Measurements from ENCODE around the gene CEMP1. TPM values are rescaled to one million over a fixed set of nuclear protein-coding genes. Genes with fewer than 3 reads are reported as not detected.

Gene CEMP1
- total RNA-seq, 1 experiment from 2014 or later: not detected

- DNase-seq: no peak
- Histone ChIP-seq H3K4me3 (ENCODE audit: insufficient read depth, low read depth, low read length) (no peak overlapping the region), H3K27me3 (ENCODE audit: control insufficient read depth, insufficient read depth, low read length) (no peaks in the 10 kb centered on the region), H3K36me3 (replicated peaks; ENCODE audit: control insufficient read depth, insufficient read depth, low read length) (peaks cover 2% of the 10 kb centered on the region)
Observed at GRCh38 chr16:2493605-2494004, 37.6 kb downstream of the CEMP1 start.

GRCh38 chr16:2492292-2492691, 38.9 kb downstream of the CEMP1 start:
- no peaks in the 10 kb centered on the region for H3K27me3 ChIP-seq (ENCODE audit: control insufficient read depth, insufficient read depth, low read length)
- DNase-seq: no peak
- H3K4me3 ChIP-seq (ENCODE audit: insufficient read depth, low read depth, low read length): no peak overlapping the region
- no peaks in the 10 kb centered on the region; the same call in 1 of the 2 replicates for H3K36me3 ChIP-seq (replicated peaks; ENCODE audit: control insufficient read depth, insufficient read depth, low read length)

GRCh38 chr16:2490190-2491105, 40.8 kb downstream of the CEMP1 start:
- Histone ChIP-seq H3K27me3 (ENCODE audit: control insufficient read depth, insufficient read depth, low read length) (no peaks in the 10 kb centered on the region), H3K36me3 (replicated peaks; ENCODE audit: control insufficient read depth, insufficient read depth, low read length) (no peaks in the 10 kb centered on the region), H3K4me3 (ENCODE audit: insufficient read depth, low read depth, low read length) (no peak overlapping the region)
- no peak for DNase-seq

GRCh38 chr16:2489581-2489980, 41.6 kb downstream of the CEMP1 start:
- no peak for DNase-seq
- Histone ChIP-seq H3K4me3 (ENCODE audit: insufficient read depth, low read depth, low read length) (no peak overlapping the region), H3K36me3 (replicated peaks; ENCODE audit: control insufficient read depth, insufficient read depth, low read length) (no peaks in the 10 kb centered on the region), H3K27me3 (ENCODE audit: control insufficient read depth, insufficient read depth, low read length) (no peaks in the 10 kb centered on the region)

GRCh38 chr16:2487903-2488531, 43.2 kb downstream of the CEMP1 start:
- DNase-seq: no peak
- Histone ChIP-seq H3K36me3 (replicated peaks; ENCODE audit: control insufficient read depth, insufficient read depth, low read length) (no peaks in the 10 kb centered on the region), H3K4me3 (ENCODE audit: insufficient read depth, low read depth, low read length) (no peak overlapping the region), H3K27me3 (ENCODE audit: control insufficient read depth, insufficient read depth, low read length) (no peaks in the 10 kb centered on the region)

- DNase-seq: no peak
- Histone ChIP-seq H3K27me3 (ENCODE audit: control insufficient read depth, insufficient read depth, low read length) (no peaks in the 10 kb centered on the region), H3K36me3 (replicated peaks; ENCODE audit: control insufficient read depth, insufficient read depth, low read length) (no peaks in the 10 kb centered on the region), H3K4me3 (ENCODE audit: insufficient read depth, low read depth, low read length) (no peak overlapping the region)
Observed at GRCh38 chr16:2487517-2487842, 43.7 kb downstream of the CEMP1 start.

- peak; percentile 89 for DNase-seq
- no peaks in the 10 kb centered on the region for H3K27me3 ChIP-seq (ENCODE audit: control insufficient read depth, insufficient read depth, low read length)
- no peaks in the 10 kb centered on the region for H3K36me3 ChIP-seq (replicated peaks; ENCODE audit: control insufficient read depth, insufficient read depth, low read length)
- no peak overlapping the region for H3K4me3 ChIP-seq (ENCODE audit: insufficient read depth, low read depth, low read length)
Observed at GRCh38 chr16:2486645-2487516, 44.3 kb downstream of the CEMP1 start.

- Histone ChIP-seq H3K36me3 (replicated peaks; ENCODE audit: control insufficient read depth, insufficient read depth, low read length) (no peaks in the 10 kb centered on the region), H3K27me3 (ENCODE audit: control insufficient read depth, insufficient read depth, low read length) (no peaks in the 10 kb centered on the region), H3K4me3 (ENCODE audit: insufficient read depth, low read depth, low read length) (no peak overlapping the region)
- no peak for DNase-seq
Observed at GRCh38 chr16:2485811-2486507, 45.2 kb downstream of the CEMP1 start.

- Histone ChIP-seq H3K36me3 (replicated peaks; ENCODE audit: control insufficient read depth, insufficient read depth, low read length) (no peaks in the 10 kb centered on the region), H3K27me3 (ENCODE audit: control insufficient read depth, insufficient read depth, low read length) (no peaks in the 10 kb centered on the region), H3K4me3 (ENCODE audit: insufficient read depth, low read depth, low read length) (no peak overlapping the region)
- DNase-seq: no peak
Observed at GRCh38 chr16:2484898-2485508, 46.2 kb downstream of the CEMP1 start.

- Histone ChIP-seq H3K36me3 (replicated peaks; ENCODE audit: control insufficient read depth, insufficient read depth, low read length) (no peaks in the 10 kb centered on the region), H3K4me3 (ENCODE audit: insufficient read depth, low read depth, low read length) (no peak overlapping the region), H3K27me3 (ENCODE audit: control insufficient read depth, insufficient read depth, low read length) (no peaks in the 10 kb centered on the region)
- no peak for DNase-seq
Observed at GRCh38 chr16:2483939-2484897, 47.0 kb downstream of the CEMP1 start.

- H3K27me3 ChIP-seq (ENCODE audit: control insufficient read depth, insufficient read depth, low read length): no peaks in the 10 kb centered on the region
- DNase-seq: no peak
- H3K4me3 ChIP-seq (ENCODE audit: insufficient read depth, low read depth, low read length): no peak overlapping the region
- H3K36me3 ChIP-seq (replicated peaks; ENCODE audit: control insufficient read depth, insufficient read depth, low read length): no peaks in the 10 kb centered on the region
Observed at GRCh38 chr16:2482708-2483534, 48.3 kb downstream of the CEMP1 start.

GRCh38 chr16:2482249-2482648, 49.0 kb downstream of the CEMP1 start:
- DNase-seq: no peak
- H3K27me3 ChIP-seq (ENCODE audit: control insufficient read depth, insufficient read depth, low read length): no peaks in the 10 kb centered on the region
- no peaks in the 10 kb centered on the region for H3K36me3 ChIP-seq (replicated peaks; ENCODE audit: control insufficient read depth, insufficient read depth, low read length)
- no peak overlapping the region for H3K4me3 ChIP-seq (ENCODE audit: insufficient read depth, low read depth, low read length)

Data from H7 (cell line).